Measurements from ENCODE around the gene KLHL13. TPM values are rescaled to one million over a fixed set of nuclear protein-coding genes. Genes with fewer than 3 reads are reported as not detected.

KLHL13 gene
- total RNA-seq, 1 experiment from 2014 or later: 4.2 TPM

DNA sequence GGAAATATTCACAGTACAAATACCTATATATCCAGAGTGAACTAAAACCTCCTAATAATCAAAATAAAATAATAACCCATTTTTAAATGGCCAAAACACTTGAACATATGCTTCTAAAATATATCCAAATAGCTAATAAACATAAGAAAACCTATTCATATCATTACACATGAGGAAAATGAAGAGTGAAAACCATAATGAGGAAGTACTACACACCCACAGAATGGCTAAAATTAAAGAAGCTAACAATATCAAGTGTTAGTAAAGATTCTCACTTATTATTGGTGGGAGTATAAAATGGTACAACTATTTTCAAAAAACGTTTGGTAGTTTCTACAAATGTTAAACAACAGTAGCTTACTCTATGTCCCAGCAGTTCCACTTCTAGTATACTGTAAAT lies 92.1 kb downstream of the KLHL13 start:
- CTCF ChIA-PET: no interaction called here
- no peak overlapping the region for H2AFZ ChIP-seq (ENCODE audit: low read depth, low read length, poor library complexity, severe bottlenecking)
- H3K4me3 ChIP-seq (replicated peaks in 1 of 2; ENCODE audit: low read depth in 1 of 2, low read length in 2 of 2): no peak overlapping the region
- no peak overlapping the region for H3K27ac ChIP-seq (ENCODE audit: low read depth, low read length)
- ATAC-seq (no peak), DNase-seq (ENCODE audit: low read depth, low spot score) (no peak)
- no peaks in the 10 kb centered on the region for H3K9me2 ChIP-seq (ENCODE audit: insufficient read depth)
- H3K9me3 ChIP-seq (ENCODE audit: control insufficient read depth in 1 of 2, insufficient read depth in 1 of 2, low read depth in 1 of 2, low read length in 2 of 2): no peaks in the 10 kb centered on the region
- POLR2A ChIA-PET: no interaction called here
- H3K9ac ChIP-seq (ENCODE audit: low read length): no peak overlapping the region
- H3K27me3 ChIP-seq (ENCODE audit: insufficient read depth, low read length): no peaks in the 10 kb centered on the region
- no peaks in the 10 kb centered on the region for H3K79me2 ChIP-seq (ENCODE audit: insufficient read depth, low read length)
- no peaks in the 10 kb centered on the region for H4K20me1 ChIP-seq (ENCODE audit: insufficient read depth)
- no TSS peak for BruUV-seq (replicated peaks)
- no peak for TF ChIP-seq POLR2A (IDR thresholded peaks at IDR 0.05; ENCODE audit: borderline replicate concordance, extremely low read depth, insufficient read depth, insufficient read length)
- no peak for TF ChIP-seq POLR2AphosphoS5 (IDR thresholded peaks at IDR 0.05; ENCODE audit: low read depth, low read length)
- TF ChIP-seq, protein P1, sequence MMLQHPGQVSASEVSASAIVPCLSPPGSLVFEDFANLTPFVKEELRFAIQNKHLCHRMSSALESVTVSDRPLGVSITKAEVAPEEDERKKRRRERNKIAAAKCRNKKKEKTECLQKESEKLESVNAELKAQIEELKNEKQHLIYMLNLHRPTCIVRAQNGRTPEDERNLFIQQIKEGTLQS (IDR thresholded peaks at IDR 0.05): no peak
- TF ChIP-seq, protein P2, sequence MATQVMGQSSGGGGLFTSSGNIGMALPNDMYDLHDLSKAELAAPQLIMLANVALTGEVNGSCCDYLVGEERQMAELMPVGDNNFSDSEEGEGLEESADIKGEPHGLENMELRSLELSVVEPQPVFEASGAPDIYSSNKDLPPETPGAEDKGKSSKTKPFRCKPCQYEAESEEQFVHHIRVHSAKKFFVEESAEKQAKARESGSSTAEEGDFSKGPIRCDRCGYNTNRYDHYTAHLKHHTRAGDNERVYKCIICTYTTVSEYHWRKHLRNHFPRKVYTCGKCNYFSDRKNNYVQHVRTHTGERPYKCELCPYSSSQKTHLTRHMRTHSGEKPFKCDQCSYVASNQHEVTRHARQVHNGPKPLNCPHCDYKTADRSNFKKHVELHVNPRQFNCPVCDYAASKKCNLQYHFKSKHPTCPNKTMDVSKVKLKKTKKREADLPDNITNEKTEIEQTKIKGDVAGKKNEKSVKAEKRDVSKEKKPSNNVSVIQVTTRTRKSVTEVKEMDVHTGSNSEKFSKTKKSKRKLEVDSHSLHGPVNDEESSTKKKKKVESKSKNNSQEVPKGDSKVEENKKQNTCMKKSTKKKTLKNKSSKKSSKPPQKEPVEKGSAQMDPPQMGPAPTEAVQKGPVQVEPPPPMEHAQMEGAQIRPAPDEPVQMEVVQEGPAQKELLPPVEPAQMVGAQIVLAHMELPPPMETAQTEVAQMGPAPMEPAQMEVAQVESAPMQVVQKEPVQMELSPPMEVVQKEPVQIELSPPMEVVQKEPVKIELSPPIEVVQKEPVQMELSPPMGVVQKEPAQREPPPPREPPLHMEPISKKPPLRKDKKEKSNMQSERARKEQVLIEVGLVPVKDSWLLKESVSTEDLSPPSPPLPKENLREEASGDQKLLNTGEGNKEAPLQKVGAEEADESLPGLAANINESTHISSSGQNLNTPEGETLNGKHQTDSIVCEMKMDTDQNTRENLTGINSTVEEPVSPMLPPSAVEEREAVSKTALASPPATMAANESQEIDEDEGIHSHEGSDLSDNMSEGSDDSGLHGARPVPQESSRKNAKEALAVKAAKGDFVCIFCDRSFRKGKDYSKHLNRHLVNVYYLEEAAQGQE (IDR thresholded peaks at IDR 0.05; ENCODE audit: low read depth): no peak
- TF ChIP-seq ZNF274 (IDR thresholded peaks at IDR 0.05; ENCODE audit: low read depth, low read length): no peak
- no peak for TF ChIP-seq EGR1 (IDR thresholded peaks at IDR 0.05; ENCODE audit: low read depth)
- TF ChIP-seq CBX3 (IDR thresholded peaks at IDR 0.05; ENCODE audit: low read depth): no peak
- no peak for TF ChIP-seq JUND (IDR thresholded peaks at IDR 0.05)
- TF ChIP-seq SRF (IDR thresholded peaks at IDR 0.05; ENCODE audit: low read depth): no peak
- TF ChIP-seq ZFX (IDR thresholded peaks at IDR 0.05): no peak
- TF ChIP-seq SP1 (IDR thresholded peaks at IDR 0.05; ENCODE audit: low read depth): no peak
- H3K36me3 ChIP-seq (ENCODE audit: control insufficient read depth in 1 of 2, insufficient read depth in 2 of 2, low read length in 2 of 2): no peaks in the 10 kb centered on the region
- intact Hi-C loops (cut with micrococcal nuclease): no loop called here
- H3K4me1 ChIP-seq (ENCODE audit: control insufficient read depth in 1 of 2, insufficient read depth in 2 of 2, low read length in 2 of 2): no peaks in the 10 kb centered on the region
- H3K4me2 ChIP-seq (ENCODE audit: low read length): no peak overlapping the region
- RAD21 ChIA-PET (ENCODE audit: low non-redundant PET in 1 of 2, low total read pairs in 2 of 2, uncharacterized antibody in 2 of 2, unreplicated experiment in 2 of 2): no interaction called here

Data from HCT116 (cell line).